ENCODE data around the gene TRIM26.

TRIM26 gene

GRCh38 chr6:30206152-30206551 is 7.1 kb downstream of the TRIM26 start:
- TF ChIP-seq FOXP2 (optimal IDR thresholded peaks at IDR 0.05; ENCODE audit: borderline replicate concordance, extremely low read depth, extremely low read length, insufficient read depth) (no peak), SIN3A (IDR thresholded peaks at IDR 0.05; ENCODE audit: borderline replicate concordance, insufficient read depth, low read length) (no peak), POLR2AphosphoS5 (IDR thresholded peaks at IDR 0.05; ENCODE audit: low read depth, low read length) (no peak), REST (IDR thresholded peaks at IDR 0.05; ENCODE audit: insufficient read depth in 1 of 2, low read depth in 2 of 2, low read length in 2 of 2) (no peak), TAF1 (IDR thresholded peaks at IDR 0.05; ENCODE audit: borderline replicate concordance, insufficient read depth, low read length) (no peak)

- no peak for TF ChIP-seq FOXP2 (optimal IDR thresholded peaks at IDR 0.05; ENCODE audit: borderline replicate concordance, extremely low read depth, extremely low read length, insufficient read depth)
- no peak for TF ChIP-seq POLR2AphosphoS5 (IDR thresholded peaks at IDR 0.05; ENCODE audit: low read depth, low read length)
- no peak for TF ChIP-seq TAF1 (IDR thresholded peaks at IDR 0.05; ENCODE audit: borderline replicate concordance, insufficient read depth, low read length)
These were observed 9.1 kb downstream of the TRIM26 start for GRCh38 chr6:30204116-30204515.

DNA sequence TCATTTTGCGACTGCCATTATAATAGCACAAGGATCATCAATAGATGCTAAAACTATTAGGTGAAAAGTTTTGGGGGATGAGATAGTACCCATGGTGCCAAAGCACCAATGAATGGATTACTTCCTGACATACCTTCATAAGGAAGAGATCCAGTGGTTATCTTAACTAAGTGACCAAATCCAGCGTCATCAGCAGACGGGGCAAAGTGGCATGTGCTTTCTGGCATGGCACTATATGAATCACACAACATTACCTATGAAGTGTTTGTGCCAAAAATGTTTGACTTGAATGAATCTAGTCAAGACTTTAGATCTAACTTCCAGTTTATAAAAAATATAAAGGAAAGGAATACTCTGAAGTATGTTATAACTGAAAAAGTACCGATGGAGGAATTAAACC is 10.8 kb downstream of the TRIM26 start:
- TF ChIP-seq REST (IDR thresholded peaks at IDR 0.05; ENCODE audit: insufficient read depth in 1 of 2, low read depth in 2 of 2, low read length in 2 of 2) (no peak), SIN3A (IDR thresholded peaks at IDR 0.05; ENCODE audit: borderline replicate concordance, insufficient read depth, low read length) (no peak), FOXP2 (optimal IDR thresholded peaks at IDR 0.05; ENCODE audit: borderline replicate concordance, extremely low read depth, extremely low read length, insufficient read depth) (no peak)

- TF ChIP-seq POLR2AphosphoS5 (IDR thresholded peaks at IDR 0.05; ENCODE audit: low read depth, low read length), result no peak
- no peak for TF ChIP-seq SIN3A (IDR thresholded peaks at IDR 0.05; ENCODE audit: borderline replicate concordance, insufficient read depth, low read length)
- no peak for TF ChIP-seq TAF1 (IDR thresholded peaks at IDR 0.05; ENCODE audit: borderline replicate concordance, insufficient read depth, low read length)
- no peak for TF ChIP-seq REST (IDR thresholded peaks at IDR 0.05; ENCODE audit: insufficient read depth in 1 of 2, low read depth in 2 of 2, low read length in 2 of 2)
- TF ChIP-seq FOXP2 (optimal IDR thresholded peaks at IDR 0.05; ENCODE audit: borderline replicate concordance, extremely low read depth, extremely low read length, insufficient read depth), result no peak
These were observed 12.5 kb downstream of the TRIM26 start for GRCh38 chr6:30200551-30201281.

DNA sequence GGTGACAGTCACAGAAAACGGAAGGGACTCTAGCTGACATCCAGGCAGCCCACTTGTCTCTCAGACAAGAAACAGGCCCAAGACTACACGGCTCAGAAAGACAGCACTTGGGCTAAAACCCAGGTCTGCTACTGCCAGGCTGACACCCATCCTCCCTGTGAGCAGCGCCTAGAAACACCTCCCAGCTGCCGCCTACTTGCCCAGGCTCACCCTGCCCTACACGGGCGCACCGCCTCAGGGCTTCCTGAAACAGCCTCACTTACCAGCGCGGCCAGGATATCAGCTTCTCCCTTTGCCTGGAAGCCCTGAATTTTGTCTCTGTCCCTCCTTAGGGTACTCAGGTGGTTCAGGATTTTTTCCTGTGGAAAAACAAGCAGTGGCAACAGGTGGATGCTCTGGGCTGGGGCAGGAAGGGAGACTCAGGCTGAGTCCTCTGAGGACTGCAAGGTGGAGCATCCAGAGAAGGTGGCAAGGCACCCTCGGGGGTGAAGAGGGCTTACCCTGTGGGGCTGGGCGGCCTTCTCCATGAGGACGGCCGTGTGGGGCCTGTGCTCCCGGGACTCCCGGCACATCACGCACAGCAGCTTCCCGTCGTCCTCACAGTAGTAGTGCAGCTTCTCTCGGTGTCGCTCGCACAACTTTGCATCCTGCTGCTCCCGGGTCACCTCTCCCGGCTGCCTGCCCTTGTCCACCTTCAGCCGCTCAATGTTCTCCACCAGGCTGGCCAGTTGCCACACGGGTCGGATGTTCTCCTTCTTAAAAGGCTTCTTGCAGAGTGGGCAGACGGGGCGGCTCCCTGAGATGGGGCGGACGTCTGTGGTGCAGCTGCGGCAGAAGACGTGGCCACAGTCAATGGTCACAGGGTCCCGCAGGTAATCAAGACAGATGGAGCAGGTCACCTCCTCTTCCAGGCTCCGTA is 14.8 kb downstream of the TRIM26 start:
- TF ChIP-seq POLR2AphosphoS5 (IDR thresholded peaks at IDR 0.05; ENCODE audit: low read depth, low read length) (no peak), TAF1 (IDR thresholded peaks at IDR 0.05; ENCODE audit: borderline replicate concordance, insufficient read depth, low read length) (no peak), FOXP2 (optimal IDR thresholded peaks at IDR 0.05; ENCODE audit: borderline replicate concordance, extremely low read depth, extremely low read length, insufficient read depth) (no peak), SIN3A (IDR thresholded peaks at IDR 0.05; ENCODE audit: borderline replicate concordance, insufficient read depth, low read length) (no peak)
